Glutamatergic neuron (in vitro differentiated cells): ENCODE data around the gene HIRIP3. TPM values are rescaled to one million over a fixed set of nuclear protein-coding genes. Genes with fewer than 3 reads are reported as not detected.
A peak's percentile ranks its signal among the peaks of the same experiment; 100 is the strongest.

ENCODE experiments used
- DNase-seq: peaks from one replicate; pipeline ENCODE4 v3.0.0; 2022
- H3K27ac Mint-ChIP-seq: one replicate; pipeline ENCODE4 v1.8.0; 2020; ENCODE audit warnings: mild to moderate bottlenecking, mixed read lengths, inconsistent platforms; ENCODE audit not compliant: unreplicated experiment
- H3K27me3 Mint-ChIP-seq: one replicate; pipeline ENCODE4 v1.8.0; 2020; ENCODE audit warnings: mild to moderate bottlenecking, moderate library complexity, mixed read lengths, inconsistent platforms; ENCODE audit not compliant: unreplicated experiment
- H3K36me3 Mint-ChIP-seq: one replicate; pipeline ENCODE4 v1.8.0; 2020; ENCODE audit warnings: mild to moderate bottlenecking, mixed read lengths, inconsistent platforms; ENCODE audit not compliant: unreplicated experiment
- H3K4me1 Mint-ChIP-seq: one replicate; pipeline ENCODE4 v1.8.0; 2020; ENCODE audit warnings: mild to moderate bottlenecking, low read depth, mixed read lengths, inconsistent platforms; ENCODE audit not compliant: unreplicated experiment
- H3K4me3 Mint-ChIP-seq: one replicate; pipeline ENCODE4 v1.8.0; 2020; ENCODE audit warnings: mild to moderate bottlenecking, mixed read lengths, inconsistent platforms; ENCODE audit not compliant: unreplicated experiment
- H3K9me3 Mint-ChIP-seq: one replicate; pipeline ENCODE4 v1.8.0; 2020; ENCODE audit warnings: mild to moderate bottlenecking, moderate library complexity, mixed read lengths, inconsistent platforms; ENCODE audit not compliant: unreplicated experiment
- CTCF ChIP-seq: fragments of 200-600 bp; sonication (generic); IDR thresholded peaks from one replicate; pipeline ENCODE4 v1.5.0; 2021; ENCODE audit not compliant: partially characterized antibody, unreplicated experiment
- total RNA-seq: library from RNA; stranded (reverse); fragmentation: NEBNext Ultra II Directional; extraction: Animal tissue kit (Norgen Biotek cat#: 25700); gene quantifications from one replicate; pipeline ENCODE4 v1.2.1, GENCODE V29; 2021; ENCODE audit not compliant: unreplicated experiment

HIRIP3 gene
- total RNA-seq, 1 donor from 2014 or later = 12.2 TPM

DNA sequence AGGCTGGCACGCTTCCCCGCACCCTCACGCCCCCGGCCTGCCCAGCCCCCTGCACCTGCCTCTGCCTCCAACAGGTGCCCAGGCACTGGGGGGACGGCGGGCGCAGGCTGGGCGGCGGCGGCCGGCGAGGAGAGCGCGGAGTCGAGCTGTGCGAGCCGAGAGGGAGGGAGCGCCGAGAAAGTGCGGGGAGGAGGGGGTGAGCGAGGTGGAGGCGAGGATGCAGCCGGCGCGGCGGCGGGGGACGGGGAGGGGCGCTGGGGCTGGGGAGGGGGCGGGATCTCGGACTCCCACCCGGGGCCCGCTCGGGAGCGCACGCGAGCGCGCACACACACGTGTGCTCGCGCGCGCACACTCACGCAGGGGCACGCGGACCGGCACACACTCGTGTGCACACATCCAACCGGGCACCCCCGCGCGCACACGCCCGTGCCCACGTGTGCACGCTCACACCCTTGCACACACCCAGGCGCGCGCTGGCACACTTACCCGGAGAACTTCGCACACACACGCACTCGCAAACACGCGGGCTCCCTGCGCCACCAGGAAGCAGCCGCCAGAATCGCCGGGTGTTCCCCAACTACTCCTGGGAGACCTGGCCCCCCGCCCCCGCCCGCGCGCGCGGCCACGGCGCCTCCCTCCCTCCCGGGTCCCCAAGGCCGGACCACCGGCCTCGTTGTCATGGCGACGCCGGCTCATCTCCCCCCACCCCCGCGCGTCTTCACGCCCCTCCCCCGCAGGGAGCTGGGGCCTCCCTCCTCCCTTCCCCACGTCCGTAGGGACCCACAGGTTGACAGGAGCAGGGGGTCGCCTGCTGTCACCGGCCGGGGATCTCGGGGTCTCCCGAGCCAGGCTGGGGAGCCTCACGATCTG is 15.7 kb upstream of the HIRIP3 start, which contains the start of gene DOC2A:
Gene DOC2A, minus strand, starts transcription at position 184 of the 870 bp plus-strand sequence. CDS start 805 bp downstream, outside the sequence.
- Mint-ChIP-seq H3K27ac (no peak within 1 kb of the TSS), H3K36me3 (no peaks in the 10 kb centered on the region), H3K27me3 (peaks cover 10% of the 10 kb centered on the region), H3K4me3 (peak within 1 kb of the TSS; percentile 91), H3K9me3 (peaks cover 5% of the 10 kb centered on the region), H3K4me1 (peaks cover 4% of the 10 kb centered on the region)
- TF ChIP-seq CTCF = no peak
- peak; percentile 72 for DNase-seq

DNA sequence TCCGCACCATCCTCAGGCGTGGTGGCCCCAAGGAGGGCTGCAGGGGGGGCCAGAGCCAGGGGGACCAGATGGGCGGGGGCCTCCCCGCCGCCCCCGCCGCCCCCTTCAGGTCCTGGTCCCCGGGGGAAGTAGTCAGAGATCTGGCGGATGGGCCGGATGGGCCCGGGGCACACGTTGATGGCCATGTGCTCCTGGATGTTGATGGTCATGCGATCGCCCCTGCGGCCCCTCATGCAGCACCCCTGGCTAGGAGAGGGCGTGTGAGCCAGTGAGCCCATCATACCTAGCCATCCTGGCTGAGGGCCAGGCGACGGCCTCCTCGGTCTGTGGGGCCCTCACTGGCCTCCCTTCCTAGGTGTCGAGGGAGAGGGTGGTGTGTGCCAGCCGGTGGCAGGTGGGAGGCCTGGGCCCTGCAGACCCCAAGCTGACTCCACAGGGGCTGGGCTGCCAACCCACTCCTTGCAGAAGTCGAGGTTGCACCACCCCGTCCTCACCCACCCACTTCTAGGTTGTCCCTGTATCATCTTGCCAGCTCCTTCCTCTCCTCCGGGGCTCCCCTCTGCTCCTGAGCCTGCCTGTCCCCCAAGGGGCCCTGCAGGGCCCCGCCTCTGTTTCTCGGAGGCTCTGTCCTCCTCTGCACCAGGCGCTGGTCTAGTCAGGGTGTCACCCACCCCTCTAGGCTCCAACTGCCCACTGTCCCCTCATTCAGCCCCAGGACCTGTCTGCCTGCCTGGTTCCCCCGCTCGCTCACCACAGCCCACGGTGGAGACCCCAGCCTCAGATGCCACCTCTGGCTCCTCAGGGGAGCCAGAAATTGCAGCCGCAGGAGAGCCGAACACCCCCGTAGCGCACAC is 14.8 kb upstream of the HIRIP3 start:
- H3K9me3 Mint-ChIP-seq = peaks cover 5% of the 10 kb centered on the region
- no peak for TF ChIP-seq CTCF
- no peak for DNase-seq
- H3K27ac Mint-ChIP-seq = no peak overlapping the region
- H3K27me3 Mint-ChIP-seq = peaks cover 10% of the 10 kb centered on the region
- no peaks in the 10 kb centered on the region for H3K36me3 Mint-ChIP-seq
- H3K4me3 Mint-ChIP-seq = peak overlapping the region; percentile 84
- peaks cover 4% of the 10 kb centered on the region for H3K4me1 Mint-ChIP-seq

- Mint-ChIP-seq H3K4me1 (peaks cover 4% of the 10 kb centered on the region), H3K27ac (no peak overlapping the region), H3K4me3 (peak overlapping the region; percentile 25), H3K27me3 (peaks cover 10% of the 10 kb centered on the region), H3K36me3 (no peaks in the 10 kb centered on the region), H3K9me3 (peaks cover 5% of the 10 kb centered on the region)
- TF ChIP-seq CTCF = no peak
- DNase-seq = no peak
These were observed 13.9 kb upstream of the HIRIP3 start for GRCh38 chr16:30009085-30009862.

GRCh38 chr16:30007378-30007895 is 12.0 kb upstream of the HIRIP3 start:
- H3K9me3 Mint-ChIP-seq = peaks cover 5% of the 10 kb centered on the region
- H3K27ac Mint-ChIP-seq = no peak overlapping the region
- peaks cover 10% of the 10 kb centered on the region for H3K27me3 Mint-ChIP-seq
- no peak for TF ChIP-seq CTCF
- no peak for DNase-seq
- peaks cover 8% of the 10 kb centered on the region for H3K4me1 Mint-ChIP-seq
- no peak overlapping the region for H3K4me3 Mint-ChIP-seq
- no peaks in the 10 kb centered on the region for H3K36me3 Mint-ChIP-seq
